Stimulated activated CD4-positive, alpha-beta T cell treated with anti-CD3 and anti-CD28 coated beads, TNF-alpha, amount 100 ng/mL, for 1 hour (primary cell): Measurements from ENCODE around the gene OFD1.

Experiments
- DNase-seq, 3 donors: peaks; one replicate each; pipeline ENCODE4 v3.0.0-alpha.2; 2020; ENCODE audit warnings: low read depth in 3 of 3, low spot score in 1 of 3

The OFD1 gene

GRCh38 chrX:13752646-13753045, 18.1 kb downstream of the OFD1 start:
- no peak for DNase-seq

- no peak for DNase-seq
Observed at GRCh38 chrX:13754765-13755164, 20.2 kb downstream of the OFD1 start.

GRCh38 chrX:13755254-13755653, 20.7 kb downstream of the OFD1 start:
- DNase-seq, result no peak

GRCh38 chrX:13756381-13756780, 21.8 kb downstream of the OFD1 start:
- no peak for DNase-seq

- no peak for DNase-seq
Observed at GRCh38 chrX:13759152-13759718, 24.7 kb downstream of the OFD1 start.

- no peak for DNase-seq
Observed at GRCh38 chrX:13760426-13760825, 25.9 kb downstream of the OFD1 start.

GRCh38 chrX:13761606-13762414, 27.3 kb downstream of the OFD1 start:
- no peak for DNase-seq

- no peak for DNase-seq
Observed at GRCh38 chrX:13763489-13763888, 28.9 kb downstream of the OFD1 start.

GRCh38 chrX:13764281-13764680, 29.7 kb downstream of the OFD1 start:
- DNase-seq, result no peak

GRCh38 chrX:13764765-13765164, 30.2 kb downstream of the OFD1 start:
- DNase-seq, result no peak

- DNase-seq, result no peak
Observed at GRCh38 chrX:13768939-13769338, 34.4 kb downstream of the OFD1 start.

GRCh38 chrX:13770013-13770535, 35.5 kb downstream of the OFD1 start:
- no peak for DNase-seq

- DNase-seq, result no peak
Observed at GRCh38 chrX:13774696-13775095, 40.1 kb downstream of the OFD1 start.

GRCh38 chrX:13775837-13776236, 41.3 kb downstream of the OFD1 start:
- no peak for DNase-seq

GRCh38 chrX:13776387-13776786, 41.8 kb downstream of the OFD1 start:
- DNase-seq, result no peak

GRCh38 chrX:13778916-13779315, 44.4 kb downstream of the OFD1 start:
- DNase-seq, result no peak

- DNase-seq, result no peak
Observed at GRCh38 chrX:13780868-13781427, 46.4 kb downstream of the OFD1 start.

GRCh38 chrX:13786048-13786447, 51.5 kb downstream of the OFD1 start:
- no peak for DNase-seq

GRCh38 chrX:13790206-13791131, 55.9 kb downstream of the OFD1 start:
- DNase-seq, result no peak

GRCh38 chrX:13791145-13791544, 56.6 kb downstream of the OFD1 start:
- DNase-seq, result no peak

GRCh38 chrX:13791559-13791958, 57.0 kb downstream of the OFD1 start:
- no peak for DNase-seq
